ENCODE measurements around the gene RABL6.
"Not testable (repeated sequence)": the region's sequence is repeated elsewhere in the genome, so short reads cannot be mapped to it uniquely, and the experiment has no call there.

The RABL6 gene

DNA sequence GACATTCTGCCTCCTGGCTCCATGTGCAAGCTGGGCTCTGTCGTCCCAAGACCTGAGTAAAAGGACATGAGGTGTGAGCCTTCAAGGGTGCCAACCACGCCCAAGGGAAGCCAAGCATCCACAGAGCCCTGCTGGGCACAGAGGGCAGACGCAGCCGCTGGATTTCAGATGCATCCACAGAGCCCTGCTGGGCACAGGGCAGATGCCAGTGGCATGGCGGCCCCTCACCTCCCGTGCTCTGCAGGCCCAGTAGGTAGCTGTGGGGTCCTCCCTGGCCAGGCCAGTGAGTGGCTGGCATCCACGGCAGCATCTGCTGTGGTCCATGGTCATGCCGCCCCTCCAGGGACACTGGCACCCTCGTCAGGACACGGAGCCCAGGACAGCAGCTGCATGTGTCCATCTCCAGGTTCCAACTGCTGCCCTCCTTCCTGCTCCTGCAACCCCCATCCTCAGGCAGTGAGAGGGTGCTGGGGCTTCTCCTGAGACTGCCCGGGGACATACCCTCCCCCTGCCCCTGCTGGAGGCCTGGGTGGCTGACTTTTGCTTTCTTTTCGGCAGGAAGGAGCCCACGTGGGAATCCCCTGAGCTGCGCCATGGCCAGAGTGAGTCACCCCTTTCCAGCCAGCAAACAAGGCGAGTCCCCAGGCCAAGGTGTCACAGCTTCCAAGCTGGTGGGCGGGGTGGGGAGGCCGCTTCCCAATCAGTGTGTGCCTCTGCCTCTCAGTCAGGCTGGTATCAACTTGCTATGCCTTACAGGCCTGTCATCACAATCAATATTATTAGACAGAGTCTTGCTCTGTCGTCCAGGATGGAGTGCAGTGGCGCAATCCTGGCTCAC, 74.6 kb downstream of the RABL6 start:
- no peak for DNase-seq (ENCODE audit: low read depth in 2 of 2)

GRCh38 chr9:136882947-136883283, 75.2 kb downstream of the RABL6 start:
- DNase-seq (ENCODE audit: low read depth in 2 of 2) = not testable (repeated sequence)

GRCh38 chr9:136883670-136884069, 75.9 kb downstream of the RABL6 start:
- DNase-seq (ENCODE audit: low read depth in 2 of 2) = not testable (repeated sequence)

DNA sequence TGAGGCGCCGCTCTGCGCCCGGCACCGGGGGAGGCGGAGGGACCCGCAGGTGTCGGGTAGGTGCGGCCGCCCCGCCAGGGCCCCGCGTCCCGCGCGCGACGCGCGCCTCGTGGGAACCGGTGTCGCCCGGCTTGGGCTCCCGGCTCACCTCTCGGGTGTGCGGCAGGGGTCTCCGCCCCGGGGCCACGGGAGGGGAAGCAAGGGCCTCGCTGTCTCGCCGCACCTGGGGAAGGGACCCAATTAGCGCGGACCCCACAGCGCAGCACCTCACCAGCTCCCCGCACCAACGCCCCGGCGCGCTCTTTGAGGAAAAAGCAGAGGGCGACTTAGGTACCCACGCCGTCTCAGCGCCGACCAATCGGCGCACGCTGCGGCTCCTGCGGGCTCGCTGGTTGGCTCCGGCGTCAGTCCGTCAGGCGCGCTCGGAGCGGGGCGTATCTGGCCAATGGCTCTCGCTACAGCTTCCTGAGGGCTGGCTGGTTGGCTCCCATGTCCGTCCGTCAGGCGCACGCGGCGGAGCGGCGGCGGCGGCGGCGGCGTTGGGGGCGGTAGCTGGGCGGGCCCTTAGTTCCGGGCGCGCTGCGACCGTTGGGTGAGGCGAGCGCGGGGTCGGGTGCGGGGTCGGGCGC, 78.3 kb downstream of the RABL6 start, which contains the start of gene TRAF2:
Gene TRAF2, plus strand, starts transcription at position 567 of the 629 bp plus-strand sequence. CDS start 12,225 bp downstream, outside the sequence.
- peak; percentile 98 for DNase-seq (ENCODE audit: low read depth in 2 of 2)

DNA sequence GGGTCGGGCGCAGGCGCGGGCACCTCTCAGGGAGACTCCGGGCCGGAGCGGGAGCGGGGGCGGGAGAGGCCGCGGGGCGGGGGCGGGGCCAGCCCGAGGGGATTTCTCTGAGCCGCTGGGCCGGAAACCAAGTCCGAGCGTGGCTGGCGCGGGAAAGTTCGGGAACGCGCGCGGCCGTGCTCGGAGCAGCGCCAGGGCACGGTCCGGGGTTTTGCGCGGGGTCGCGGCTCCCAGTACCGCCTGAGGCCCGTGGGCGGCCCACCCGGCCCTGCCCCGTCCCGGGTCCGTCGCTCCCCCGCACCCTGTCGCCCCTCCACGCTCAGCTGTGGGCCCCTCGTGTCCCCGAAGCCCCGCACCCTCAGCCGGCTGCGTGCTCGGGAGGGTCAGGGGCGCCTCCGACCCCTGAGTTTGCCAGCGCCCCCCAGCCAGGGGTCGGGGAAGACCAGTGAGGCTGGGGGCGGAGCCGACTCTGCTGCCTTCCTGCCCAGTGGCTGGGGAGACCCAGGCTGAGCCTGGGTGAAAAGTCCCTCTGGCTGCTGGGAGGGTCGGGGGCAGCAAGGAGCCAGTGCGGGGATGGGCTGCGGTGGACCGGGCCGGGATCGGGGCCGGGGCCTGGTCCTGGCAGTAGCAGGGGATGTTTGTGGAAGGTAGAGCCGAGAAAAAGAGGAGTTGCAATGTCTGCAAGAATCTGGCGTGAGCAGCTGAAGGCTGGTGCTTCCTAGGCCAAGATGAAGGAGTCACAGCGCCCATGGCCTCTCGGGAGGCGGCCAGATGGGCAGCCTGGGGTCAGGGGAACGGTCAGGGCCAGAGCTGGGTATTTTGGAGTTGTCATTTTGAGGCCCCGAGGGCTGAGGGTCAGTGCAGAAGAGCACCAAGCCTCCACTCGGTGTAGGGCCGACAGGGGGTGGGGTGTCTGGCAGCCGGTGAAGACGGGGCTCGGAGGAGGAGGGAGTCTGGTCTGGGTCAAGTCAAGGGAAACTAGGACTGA, 79.2 kb downstream of the RABL6 start:
- no peak for DNase-seq (ENCODE audit: low read depth in 2 of 2)

GRCh38 chr9:136888454-136888853, 80.7 kb downstream of the RABL6 start:
- DNase-seq (ENCODE audit: low read depth in 2 of 2) = no peak

DNA sequence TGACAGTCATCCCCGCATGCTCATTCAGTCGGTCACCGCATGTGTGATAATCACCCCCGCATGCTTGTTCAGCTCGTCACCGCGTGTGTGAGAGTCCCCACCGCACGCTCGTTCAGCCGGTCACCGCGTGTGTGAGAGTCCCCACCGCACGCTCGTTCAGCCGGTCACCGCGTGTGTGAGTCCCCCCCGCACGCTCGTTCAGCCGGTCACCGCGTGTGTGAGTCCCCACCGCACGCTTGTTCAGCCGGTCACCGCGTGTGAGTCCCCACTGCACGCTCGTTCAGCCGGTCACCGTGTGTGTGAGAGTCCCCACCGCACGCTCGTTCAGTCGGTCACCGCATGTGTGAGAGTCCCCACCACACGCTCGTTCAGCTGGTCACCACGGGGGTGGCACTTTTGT, 82.1 kb downstream of the RABL6 start:
- DNase-seq (ENCODE audit: low read depth in 2 of 2) = no peak

DNA sequence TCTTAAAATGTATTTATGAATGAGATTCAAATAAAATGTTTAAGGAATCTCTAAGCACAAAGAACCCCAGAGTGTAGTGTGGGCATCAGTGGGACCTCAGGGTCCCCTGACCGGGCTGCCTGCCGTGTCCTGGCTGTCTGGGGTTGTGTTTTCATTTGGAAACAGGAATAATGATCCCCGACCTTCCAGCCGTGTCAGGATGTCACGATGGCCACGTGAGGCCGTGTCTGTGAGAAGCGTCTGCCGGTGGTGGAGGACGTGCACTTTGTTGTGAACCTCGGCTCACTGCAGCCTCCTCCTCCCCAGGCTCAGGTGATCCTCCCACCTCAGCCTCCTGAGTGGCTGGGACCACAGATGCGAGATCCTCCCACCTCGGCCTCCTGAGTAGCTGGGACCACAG, 82.9 kb downstream of the RABL6 start:
- DNase-seq (ENCODE audit: low read depth in 2 of 2) = no peak

Data from fibroblast of skin of left quadriceps (primary cell).